ENCODE measurements around the gene CDCA8. TPM values are rescaled to one million over a fixed set of nuclear protein-coding genes. Genes with fewer than 3 reads are reported as not detected.

CDCA8 gene
- polyA plus RNA-seq, 1 donor (not counting 4 experiments of a cell fraction or from before 2014, with no cell fraction given) = 15.1 TPM

GRCh38 chr1:37656026-37656425 lies 36.3 kb upstream of the CDCA8 start:
- Histone ChIP-seq H4K20me1 (ENCODE audit: control insufficient read depth, extremely low read depth, insufficient read depth, low read length) (no peaks in the 10 kb centered on the region), H3K27me3 (ENCODE audit: control insufficient read depth, extremely low read depth, insufficient read depth, low read length) (peaks cover 9% of the 10 kb centered on the region), H3K4me1 (ENCODE audit: control insufficient read depth, extremely low read depth, insufficient read depth, low read length) (no peaks in the 10 kb centered on the region), H3K9me1 (ENCODE audit: control insufficient read depth, extremely low read depth, insufficient read depth, low read length) (no peaks in the 10 kb centered on the region), H3K9ac (ENCODE audit: control insufficient read depth, extremely low read depth, insufficient read depth, low read length) (no peak overlapping the region), H3K9me3 (ENCODE audit: control insufficient read depth, low read depth, low read length) (no peaks in the 10 kb centered on the region), H3K4me2 (ENCODE audit: control insufficient read depth, extremely low read depth, insufficient read depth, low read depth, low read length) (no peak overlapping the region), H3K79me2 (ENCODE audit: control insufficient read depth, insufficient read depth, low read length) (no peaks in the 10 kb centered on the region), H3K4me3 (ENCODE audit: control insufficient read depth in 2 of 3, extremely low read depth in 1 of 3, insufficient read depth in 2 of 3, low read depth in 1 of 3, low read length in 3 of 3) (no peak overlapping the region), H3K36me3 (ENCODE audit: control insufficient read depth in 2 of 2, extremely low read depth in 1 of 2, insufficient read depth in 2 of 2, low read length in 2 of 2) (no peaks in the 10 kb centered on the region), H3K27ac (ENCODE audit: control insufficient read depth, insufficient read depth, low read length) (no peak overlapping the region), H2AFZ (ENCODE audit: control insufficient read depth, low read length) (no peak overlapping the region)
- DNase-seq (ENCODE audit: low read depth, low spot score) (no peak), FAIRE-seq (no peak)
- no peak for TF ChIP-seq CTCF (optimal IDR thresholded peaks at IDR 0.05 in 1 of 3, IDR thresholded peaks at IDR 0.05 in 1 of 3, conservative IDR thresholded peaks at IDR 0.05 in 1 of 3; ENCODE audit: extremely low read depth in 1 of 3, insufficient read depth in 2 of 3, low read length in 3 of 3)
- TF ChIP-seq EZH2 (IDR thresholded peaks at IDR 0.05; ENCODE audit: low read length) = no peak
- dilution Hi-C loops (cut with MboI; ENCODE audit: extremely low pct_ligation_motif_present, low sequenced_read_pairs) = no loop called here

GRCh38 chr1:37656881-37657280 lies 35.4 kb upstream of the CDCA8 start:
- Histone ChIP-seq H4K20me1 (ENCODE audit: control insufficient read depth, extremely low read depth, insufficient read depth, low read length) (no peaks in the 10 kb centered on the region), H3K9ac (ENCODE audit: control insufficient read depth, extremely low read depth, insufficient read depth, low read length) (no peak overlapping the region), H3K27ac (ENCODE audit: control insufficient read depth, insufficient read depth, low read length) (no peak overlapping the region), H3K27me3 (ENCODE audit: control insufficient read depth, extremely low read depth, insufficient read depth, low read length) (peaks cover 9% of the 10 kb centered on the region), H3K4me1 (ENCODE audit: control insufficient read depth, extremely low read depth, insufficient read depth, low read length) (peaks cover 4% of the 10 kb centered on the region), H3K4me2 (ENCODE audit: control insufficient read depth, extremely low read depth, insufficient read depth, low read depth, low read length) (no peak overlapping the region), H3K9me3 (ENCODE audit: control insufficient read depth, low read depth, low read length) (no peaks in the 10 kb centered on the region), H2AFZ (ENCODE audit: control insufficient read depth, low read length) (no peak overlapping the region), H3K4me3 (ENCODE audit: control insufficient read depth in 2 of 3, extremely low read depth in 1 of 3, insufficient read depth in 2 of 3, low read depth in 1 of 3, low read length in 3 of 3) (no peak overlapping the region), H3K36me3 (ENCODE audit: control insufficient read depth in 2 of 2, extremely low read depth in 1 of 2, insufficient read depth in 2 of 2, low read length in 2 of 2) (no peaks in the 10 kb centered on the region), H3K9me1 (ENCODE audit: control insufficient read depth, extremely low read depth, insufficient read depth, low read length) (no peaks in the 10 kb centered on the region), H3K79me2 (ENCODE audit: control insufficient read depth, insufficient read depth, low read length) (no peaks in the 10 kb centered on the region)
- dilution Hi-C loops (cut with MboI; ENCODE audit: extremely low pct_ligation_motif_present, low sequenced_read_pairs) = no loop called here
- no peak for TF ChIP-seq EZH2 (IDR thresholded peaks at IDR 0.05; ENCODE audit: low read length)
- no peak for TF ChIP-seq CTCF (optimal IDR thresholded peaks at IDR 0.05 in 1 of 3, IDR thresholded peaks at IDR 0.05 in 1 of 3, conservative IDR thresholded peaks at IDR 0.05 in 1 of 3; ENCODE audit: extremely low read depth in 1 of 3, insufficient read depth in 2 of 3, low read length in 3 of 3)
- no peak for DNase-seq (ENCODE audit: low read depth, low spot score)
- FAIRE-seq = no peak

All from keratinocyte (primary cell).